Stimulated activated CD4-positive, alpha-beta T cell treated with anti-CD3 and anti-CD28 coated beads, Interleukin-1b, Interleukin-23, amount 100 ng/mL, for 1 hour (primary cell): Measurements from ENCODE around the gene MAGI2.
"Not testable (repeated sequence)": the region's sequence is repeated elsewhere in the genome, so short reads cannot be mapped to it uniquely, and the experiment has no call there.

Experiments
- DNase-seq, 2 donors: peaks; one replicate each; pipeline ENCODE4 v3.0.0-alpha.2; 2020; ENCODE audit warnings: low read depth in 2 of 2

The MAGI2 gene

DNA sequence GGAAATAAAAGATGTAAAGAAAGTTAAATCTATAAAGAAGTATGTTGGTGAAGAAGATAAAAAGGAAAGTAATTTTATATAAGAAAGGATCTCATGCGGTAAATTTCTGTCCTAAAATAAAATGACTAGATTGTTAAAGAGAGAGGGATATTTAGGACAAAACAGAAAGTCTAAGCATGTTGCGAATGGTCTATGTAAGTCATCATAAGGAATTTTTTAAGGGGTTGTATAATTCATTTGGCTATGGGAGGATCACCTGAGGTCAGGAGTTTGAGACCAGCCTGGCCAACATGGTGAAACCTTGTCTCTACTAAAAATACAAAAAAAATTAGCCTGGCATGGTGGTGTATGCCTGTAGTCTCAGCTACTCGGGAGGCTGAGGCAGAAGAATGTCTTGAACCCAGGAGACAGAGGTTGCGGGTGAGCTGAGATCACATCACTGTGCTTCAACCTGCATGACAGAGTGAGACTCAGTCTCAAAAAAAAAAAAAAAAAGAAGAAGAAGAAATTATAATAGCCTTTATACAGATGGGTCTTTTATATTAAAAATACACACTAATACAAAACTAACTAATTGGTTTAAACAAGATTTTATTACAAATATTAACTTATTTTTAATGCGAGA lies 294.3 kb downstream of the MAGI2 start:
- DNase-seq, result no peak

DNA sequence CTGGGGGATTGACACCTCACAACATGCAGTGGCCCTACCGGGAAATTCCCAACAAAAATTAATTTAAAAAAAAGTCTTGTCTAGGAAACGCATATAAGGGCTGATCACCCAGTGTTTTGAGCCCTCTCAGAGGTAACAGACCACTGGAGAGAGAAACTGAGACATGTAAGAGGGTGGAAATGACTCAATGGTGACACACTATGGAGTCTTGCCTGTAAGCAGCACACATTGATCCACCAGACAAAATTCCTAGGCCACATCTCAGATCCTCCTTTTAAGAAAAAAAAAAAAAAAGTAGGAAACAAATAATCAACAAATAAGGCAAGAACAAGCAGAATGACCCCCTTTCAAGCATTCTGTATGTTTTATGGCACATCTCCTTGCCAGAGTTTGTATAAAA lies 296.2 kb downstream of the MAGI2 start:
- no peak for DNase-seq

DNA sequence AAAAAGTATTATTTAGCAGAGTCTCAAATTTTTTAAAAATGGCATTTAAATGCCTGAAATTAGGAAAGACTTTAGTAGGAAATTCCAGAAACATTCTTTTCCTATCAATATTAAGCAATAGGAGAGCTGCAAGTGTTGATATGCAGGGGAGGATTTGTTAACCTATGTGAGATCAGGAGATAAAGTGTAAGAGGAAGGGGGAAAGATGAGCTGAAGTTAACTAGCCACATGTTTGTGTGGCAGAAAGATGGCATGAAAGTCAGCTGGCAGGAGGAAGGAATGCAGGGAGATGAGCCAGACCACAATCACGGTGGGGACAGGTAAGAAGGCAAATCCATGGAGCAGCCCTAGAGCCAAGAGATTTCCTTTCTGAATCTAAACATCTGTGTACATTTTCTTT lies 303.6 kb downstream of the MAGI2 start:
- DNase-seq, result no peak

DNA sequence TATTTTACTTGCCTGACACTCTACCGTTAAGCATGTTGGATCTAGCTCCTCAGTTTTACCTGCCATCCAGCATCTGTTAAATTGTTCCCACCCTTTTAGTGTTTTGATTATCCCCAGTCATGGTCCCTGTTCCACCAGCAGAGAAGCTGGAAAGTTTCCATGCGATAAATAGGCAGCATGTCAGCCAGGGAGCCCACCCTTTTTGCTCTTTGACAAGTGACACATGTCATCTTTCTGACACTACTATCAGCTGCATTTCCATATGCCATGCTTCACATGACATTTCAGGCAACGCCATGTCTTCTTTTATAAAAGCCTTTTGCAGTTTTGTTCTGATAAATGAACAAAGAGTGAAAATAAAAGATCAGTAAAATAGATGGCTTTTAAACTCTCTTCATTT lies 310.8 kb downstream of the MAGI2 start:
- DNase-seq, result no peak

DNA sequence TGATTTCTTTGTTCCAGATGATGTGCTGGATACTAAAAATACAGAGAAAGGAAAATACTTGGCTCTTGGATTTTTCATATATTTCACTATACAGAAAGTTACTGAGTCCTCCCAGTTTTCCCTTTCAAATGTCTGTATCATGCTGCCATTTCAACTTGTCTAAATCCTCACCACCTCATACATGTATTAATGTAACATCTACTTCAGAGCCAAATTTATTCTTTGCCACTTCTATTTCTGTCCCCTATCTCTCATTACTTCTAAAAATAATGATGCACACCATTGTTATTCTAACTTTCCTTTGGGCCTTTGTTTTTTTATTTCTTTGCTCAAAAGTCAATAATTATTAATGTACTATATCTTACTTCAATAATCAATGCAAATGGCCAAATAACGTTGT lies 312.2 kb downstream of the MAGI2 start:
- DNase-seq, result no peak

DNA sequence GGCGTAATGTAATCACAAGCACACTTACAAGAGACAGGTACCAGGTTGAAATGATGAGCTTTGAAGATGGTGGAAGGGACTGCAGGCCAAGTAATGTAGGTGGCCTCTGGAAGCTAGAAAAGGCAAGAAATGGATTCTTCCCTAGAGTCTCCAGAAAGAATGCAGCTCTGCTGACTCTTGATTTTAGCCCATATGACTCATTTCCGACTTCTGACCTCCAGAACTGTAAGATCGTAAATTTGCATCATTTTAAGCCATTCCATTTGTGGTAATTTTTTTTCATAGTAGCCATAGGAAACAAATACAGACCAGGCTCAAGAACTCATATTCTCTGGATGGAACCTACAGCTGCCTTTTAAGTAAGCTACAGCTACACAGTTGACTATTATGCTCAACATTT lies 315.5 kb downstream of the MAGI2 start:
- no peak for DNase-seq

DNA sequence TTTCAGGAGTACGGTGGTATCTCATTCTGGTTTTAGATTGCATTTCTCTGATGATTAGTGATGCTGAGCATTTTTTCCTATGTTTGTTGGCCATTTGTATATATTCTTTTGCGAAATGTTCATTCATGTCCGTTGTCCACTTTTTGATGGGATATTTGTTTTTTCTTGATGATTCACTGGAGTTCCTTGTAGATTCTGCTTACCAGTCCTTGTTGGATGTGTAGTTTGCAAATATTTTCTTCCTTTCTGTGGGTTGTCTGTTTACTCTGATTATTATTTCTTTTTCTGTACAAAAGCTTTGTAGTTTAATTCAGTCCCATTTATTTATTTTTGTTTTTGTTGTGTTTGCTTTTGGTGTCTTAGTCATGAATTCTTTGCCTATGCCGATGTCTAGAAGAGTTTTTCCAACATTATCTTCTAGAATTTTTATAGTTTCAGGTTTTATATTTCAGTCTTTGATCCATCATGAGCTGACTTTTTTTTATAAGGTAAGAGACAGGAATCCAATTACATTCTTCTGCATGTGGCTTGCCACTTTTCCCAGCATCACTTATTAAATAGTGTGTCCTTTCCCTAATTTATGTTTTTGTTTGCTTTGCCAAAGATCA lies 320.5 kb downstream of the MAGI2 start:
- no peak for DNase-seq

DNA sequence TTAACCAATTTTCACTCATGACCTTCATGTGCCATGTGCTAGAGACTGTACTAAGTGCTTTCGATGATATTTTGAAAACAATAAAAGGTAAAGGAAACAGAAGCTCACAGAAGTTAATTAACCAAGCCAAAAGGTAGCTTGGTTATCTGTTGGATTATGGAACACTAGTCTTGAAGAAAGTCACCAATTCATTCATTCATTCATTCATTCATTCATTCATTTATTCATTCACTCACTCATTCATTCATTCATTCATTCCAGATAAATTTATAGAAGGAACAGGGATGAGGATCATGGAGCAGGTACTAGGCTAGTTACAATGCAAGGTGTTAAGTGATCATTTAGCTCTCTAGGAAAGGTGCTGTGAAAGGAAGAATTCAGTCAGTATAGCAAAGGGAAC lies 322.8 kb downstream of the MAGI2 start:
- DNase-seq, result no peak

DNA sequence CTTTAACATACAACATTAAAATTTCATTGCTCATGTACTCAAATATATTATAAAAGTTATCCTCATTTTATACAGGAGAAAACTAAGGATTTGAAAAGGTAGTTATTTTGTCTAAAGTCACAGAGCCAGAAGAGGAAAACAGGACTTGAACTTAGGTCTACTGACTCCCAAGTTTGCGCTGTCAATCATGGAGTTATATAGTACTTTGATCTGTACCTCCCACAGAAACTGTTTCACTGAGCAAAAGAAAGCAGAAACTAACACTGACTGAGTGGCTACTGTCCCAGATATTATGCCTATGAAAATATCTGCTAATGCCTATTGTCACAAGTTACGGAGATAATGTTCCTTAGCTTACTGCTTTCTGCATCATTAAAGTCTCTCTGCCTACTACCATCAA lies 329.1 kb downstream of the MAGI2 start:
- DNase-seq, result no peak

DNA sequence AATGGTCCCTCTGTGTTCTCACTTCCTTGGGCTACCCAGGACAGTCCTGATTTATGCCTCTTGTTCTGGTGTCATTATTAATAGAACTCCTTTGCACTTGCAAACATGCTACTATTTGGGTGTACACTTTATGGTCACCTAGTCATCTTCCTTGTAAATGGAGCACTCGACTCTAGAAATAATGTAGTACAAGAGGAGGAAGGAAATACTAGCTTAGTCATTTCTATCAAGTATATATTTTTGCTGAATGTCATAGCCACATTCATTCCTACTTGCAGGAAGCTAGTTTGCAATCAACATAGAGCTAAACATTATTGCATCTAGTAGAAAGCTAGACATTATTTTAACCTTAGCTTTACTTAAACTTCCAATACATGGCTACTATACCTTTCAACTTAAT lies 335.3 kb downstream of the MAGI2 start:
- no peak for DNase-seq

DNA sequence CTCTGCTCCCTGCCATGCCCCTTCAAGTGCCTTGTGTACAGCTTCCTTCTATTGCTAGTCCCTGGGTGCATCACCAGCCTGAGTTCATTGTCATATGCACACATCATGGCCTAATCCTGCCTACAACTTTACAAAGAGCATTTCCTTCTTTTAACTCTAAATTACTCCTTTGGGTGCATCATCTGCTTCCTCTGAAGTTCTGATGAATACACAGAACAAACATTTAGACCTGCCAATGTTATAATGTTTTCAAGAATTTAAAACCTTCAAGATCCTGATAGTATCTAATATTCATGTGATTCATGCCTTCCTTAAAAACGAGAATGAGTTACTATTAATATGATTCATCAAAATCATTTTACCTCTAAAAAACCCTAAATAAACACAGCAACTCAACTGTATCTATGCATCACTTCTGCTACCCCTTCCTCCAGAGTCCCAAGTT lies 357.1 kb downstream of the MAGI2 start:
- no peak for DNase-seq

DNA sequence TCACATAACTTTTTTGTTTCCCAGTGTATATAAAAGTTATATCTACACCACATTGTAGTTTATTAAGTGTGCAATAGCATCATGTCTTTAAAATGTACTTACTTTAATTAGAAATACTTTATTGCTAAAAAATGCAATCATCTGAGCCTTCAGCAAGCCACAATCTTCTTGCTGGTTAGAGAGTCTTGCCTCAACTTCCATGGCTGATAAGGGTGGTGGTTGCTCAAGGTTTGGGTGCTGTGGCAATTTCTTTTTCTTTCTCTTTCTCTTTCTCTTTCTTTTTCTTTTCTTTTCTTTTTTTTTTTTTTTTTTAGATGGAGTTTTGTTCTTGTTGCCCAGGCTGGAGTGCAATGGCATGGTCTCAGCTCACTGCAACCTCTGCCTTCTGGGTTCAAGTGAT lies 360.0 kb downstream of the MAGI2 start:
- DNase-seq, result no peak

DNA sequence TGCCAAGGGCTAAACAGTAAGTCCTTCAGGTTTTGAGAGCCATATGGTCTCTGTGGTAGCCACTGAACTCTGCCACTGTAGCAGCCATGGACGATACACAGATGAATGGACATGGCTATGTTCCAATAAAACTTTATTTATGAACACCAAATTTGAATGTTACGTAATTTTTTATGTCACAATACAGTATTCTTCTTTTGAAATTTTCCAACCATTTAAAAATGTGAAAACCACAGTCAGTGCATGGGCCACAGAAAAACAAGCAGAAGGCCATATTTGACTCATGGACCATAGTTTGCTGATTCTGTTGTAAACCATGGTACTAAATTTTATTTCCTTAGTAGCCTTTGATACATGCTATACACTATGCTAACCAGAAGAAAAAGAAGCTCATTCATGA lies 361.8 kb downstream of the MAGI2 start:
- no peak for DNase-seq

DNA sequence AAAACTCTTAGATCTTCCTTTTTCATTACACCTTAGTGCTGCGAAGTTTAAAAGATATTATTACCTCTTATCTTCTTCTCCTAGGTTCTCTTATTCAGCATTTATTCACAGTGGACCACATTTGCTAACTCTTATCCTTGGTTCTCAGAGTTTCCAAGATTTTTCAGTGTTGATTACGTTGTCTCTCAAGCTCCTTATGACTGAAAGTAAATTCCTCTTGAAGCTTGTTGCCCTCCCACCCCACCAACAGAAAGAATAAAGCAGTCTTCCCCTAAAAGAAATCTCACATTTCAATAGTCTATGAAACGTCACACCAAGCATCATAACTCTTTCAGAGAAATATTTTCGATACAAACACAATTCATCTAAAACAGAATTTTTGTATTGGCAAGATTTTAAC lies 362.5 kb downstream of the MAGI2 start:
- no peak for DNase-seq

DNA sequence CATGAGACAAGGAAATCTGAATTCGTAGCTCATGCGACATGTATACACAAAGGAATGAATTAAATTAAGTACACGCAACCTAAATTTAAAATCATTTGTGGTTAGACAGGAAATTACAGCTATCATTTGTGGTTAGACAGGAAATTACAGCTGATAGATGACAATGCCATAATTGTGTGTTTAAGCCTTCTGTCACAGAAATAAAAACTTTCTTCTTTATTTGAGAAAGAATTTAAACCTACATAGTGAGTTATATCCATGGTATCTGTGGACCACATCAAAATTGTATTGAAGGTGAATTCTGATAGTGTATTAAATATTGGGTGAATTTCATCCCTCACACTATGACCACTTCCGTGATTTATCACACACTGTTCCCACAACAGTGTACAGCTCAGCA lies 362.9 kb downstream of the MAGI2 start:
- DNase-seq, result no peak

DNA sequence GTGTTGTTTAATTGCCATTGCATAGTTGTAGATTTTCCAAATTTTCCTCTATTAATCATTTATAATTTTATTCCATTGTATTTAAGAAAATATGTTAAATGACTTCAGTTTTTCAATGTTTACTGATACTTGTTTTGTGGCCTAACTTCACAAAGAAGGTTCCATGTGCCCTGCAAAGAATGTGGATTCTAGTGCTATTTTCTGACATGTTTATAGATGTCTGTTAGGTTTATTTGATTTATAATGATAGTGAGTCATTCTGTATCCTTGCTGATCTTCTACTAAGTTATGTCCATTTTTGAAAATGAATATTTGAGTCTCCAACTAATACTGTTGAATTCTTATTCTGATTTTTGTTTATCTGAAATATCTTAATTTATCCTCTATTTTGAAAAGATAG lies 369.0 kb downstream of the MAGI2 start:
- DNase-seq, result no peak

DNA sequence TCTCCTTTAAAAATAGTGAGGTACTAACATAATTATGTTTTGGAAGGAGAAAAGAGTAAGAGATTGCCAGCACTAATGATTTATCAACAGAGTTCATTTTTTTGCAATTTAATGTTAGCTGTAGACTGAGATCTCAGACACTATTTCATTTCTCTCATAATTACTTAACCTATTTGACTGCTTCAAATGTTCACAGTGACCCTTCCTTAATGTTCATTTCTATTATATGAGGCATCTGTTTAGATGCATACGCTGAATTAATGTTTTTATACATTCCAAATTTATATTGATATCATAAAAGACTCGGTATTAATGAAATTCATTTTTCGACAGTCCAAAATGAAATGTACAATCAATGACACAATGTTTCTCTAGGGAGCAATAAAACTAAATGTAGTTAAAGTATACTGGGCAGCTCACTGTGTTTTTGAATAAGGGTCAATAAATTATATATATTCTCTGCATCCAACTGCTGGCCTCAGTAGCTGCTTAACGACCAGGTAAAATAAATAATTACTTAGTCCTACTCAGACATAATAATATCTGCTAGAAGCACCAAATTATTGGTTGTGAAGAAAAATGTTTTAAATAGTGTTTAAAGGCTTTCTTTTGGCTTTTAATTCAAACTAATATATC lies 373.4 kb downstream of the MAGI2 start:
- DNase-seq, result no peak

DNA sequence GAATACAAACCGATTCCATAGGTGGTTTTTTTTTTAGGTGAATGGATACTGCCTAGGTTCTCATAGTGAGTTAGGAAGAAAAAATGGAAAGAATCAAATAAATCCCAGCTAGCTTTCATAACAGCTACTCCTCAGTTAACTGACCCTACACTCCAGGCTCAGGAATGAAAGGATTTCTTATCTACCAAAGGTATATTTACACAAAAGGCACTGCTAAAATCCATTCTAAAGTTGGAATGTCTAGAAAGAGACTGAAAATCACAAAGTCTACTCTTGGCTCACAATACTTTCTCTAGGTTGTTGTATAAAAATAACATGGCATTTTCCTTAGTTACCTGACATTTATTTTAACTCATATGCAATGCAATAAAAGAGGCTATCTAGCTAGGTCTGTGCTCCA lies 375.2 kb downstream of the MAGI2 start:
- no peak for DNase-seq

DNA sequence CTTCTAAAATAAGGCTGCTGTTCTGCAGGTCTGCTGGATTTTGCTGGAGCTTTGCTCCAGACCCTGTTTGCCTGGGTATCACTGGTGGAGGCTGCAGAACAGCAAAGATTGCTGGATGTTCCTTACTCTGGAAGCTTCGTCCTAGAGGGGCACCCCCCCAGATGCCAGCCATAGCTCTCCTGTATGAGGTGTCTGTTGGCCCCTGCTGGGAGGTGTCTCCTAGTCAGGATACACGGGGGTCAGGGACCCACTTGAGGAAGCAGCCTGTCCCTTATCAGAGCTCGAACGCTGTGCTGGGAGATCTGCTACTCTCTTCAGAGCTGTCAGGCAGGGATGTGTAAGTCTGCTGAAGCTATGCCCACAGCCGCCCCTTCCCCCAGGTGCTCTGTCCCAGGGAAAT lies 382.3 kb downstream of the MAGI2 start:
- DNase-seq, result not testable (repeated sequence)

DNA sequence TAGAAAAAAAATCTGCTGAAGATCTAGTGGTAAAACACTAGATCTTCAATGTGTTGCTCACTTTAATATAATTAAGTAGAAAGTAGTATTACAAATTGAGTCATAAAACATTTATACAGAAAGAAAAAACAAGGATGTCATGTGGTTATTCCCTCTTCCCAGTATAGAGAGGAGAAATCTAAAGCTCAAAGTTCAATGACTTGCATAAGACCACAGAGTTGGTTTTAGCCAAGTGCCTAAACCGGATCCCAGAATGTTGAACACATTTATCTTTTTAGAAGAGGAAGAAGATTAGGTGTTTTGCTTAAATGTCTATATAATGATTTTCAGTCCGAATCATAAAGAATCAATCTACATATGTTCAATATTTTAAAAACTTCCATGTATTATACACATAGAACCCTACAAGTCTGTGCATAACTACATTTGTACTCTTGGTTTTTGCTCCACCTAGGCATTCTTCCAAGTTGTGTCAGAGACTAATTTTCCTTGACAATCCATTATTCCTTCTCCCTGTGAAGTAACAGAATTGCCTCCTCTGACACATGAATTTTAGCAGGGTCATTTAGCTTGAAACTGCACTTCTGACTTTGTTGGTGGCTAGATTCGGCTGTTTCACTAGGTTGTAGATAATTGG lies 389.2 kb downstream of the MAGI2 start:
- no peak for DNase-seq

DNA sequence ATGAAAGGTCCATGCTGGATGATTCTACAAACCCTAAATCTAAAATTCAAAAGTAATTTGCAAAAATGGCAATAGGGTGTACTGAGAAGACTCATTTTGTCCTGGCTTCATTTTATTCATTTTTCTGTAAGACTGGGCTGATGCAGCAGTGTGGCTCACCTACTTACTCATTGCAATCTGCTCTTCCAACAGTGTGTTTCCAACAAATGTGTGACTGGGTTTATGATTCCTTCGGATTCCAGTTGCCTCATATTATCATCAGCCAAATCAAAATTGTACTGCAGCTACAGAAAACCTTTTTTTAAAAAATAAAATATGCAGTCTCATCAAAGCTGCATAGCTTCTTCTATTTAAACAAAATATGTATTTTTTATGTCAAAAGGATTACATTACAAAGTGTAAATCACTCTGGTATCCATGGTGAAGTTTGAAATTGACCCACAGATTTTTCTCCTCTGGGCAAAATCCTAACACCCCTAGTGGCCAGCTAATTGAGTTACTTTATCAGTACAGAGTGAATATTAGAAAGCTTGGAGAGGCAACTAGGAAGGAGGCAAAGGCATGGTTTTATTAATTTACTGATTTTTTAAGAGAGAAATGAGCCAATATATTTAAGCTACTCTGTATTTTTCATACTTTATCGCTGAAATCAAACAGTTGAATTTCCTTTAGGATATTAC lies 390.3 kb downstream of the MAGI2 start:
- DNase-seq, result no peak

DNA sequence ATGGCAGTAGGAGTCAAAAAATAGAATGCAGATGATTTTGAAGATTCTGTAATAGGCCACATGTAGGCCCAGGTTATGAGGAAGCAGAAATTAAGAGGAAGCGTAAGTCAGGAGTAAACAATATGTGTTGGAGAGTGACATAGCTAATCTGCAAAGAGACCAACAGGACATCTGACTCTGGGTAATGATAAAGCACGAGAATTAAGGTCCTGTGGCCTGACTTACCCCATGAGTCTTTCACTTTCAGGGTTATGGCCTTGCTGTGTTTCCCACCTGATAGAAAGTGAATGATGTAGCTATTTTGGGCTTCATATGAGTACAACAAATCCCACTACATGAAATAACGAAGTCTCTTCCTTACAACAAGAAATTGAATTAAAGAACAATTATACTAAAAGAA lies 393.0 kb downstream of the MAGI2 start:
- no peak for DNase-seq
